ENCODE results near the gene LIG4.

DNA sequence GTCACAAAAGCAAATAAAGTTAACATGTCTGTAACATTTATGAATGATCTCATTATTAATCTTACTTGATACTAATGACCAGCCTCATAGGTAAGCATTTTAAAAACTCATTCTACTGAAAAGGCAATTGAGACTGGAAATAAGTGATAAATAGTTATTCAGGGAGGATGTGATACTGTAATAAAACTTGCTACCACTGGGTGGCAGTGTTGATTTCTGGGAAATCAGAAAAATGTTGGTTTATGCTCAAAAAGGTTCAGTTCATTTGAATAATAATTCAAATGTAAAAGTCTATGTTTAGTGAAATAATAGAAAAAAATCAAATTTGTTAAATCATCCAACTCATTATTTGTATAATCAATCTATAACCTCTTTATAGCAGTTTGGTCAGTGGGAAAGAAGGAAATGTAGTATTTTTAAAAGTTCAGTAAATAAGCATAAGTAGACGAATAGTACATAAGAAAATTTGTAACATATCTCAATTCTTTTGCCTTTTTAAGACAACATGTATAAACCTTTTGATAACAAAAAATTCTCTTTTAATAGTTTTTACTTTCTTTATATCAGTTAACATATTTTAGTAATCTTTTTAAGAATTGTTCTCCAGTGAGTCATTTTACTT is 12.4 kb upstream of the LIG4 start:
- TF ChIP-seq ETV6 (IDR thresholded peaks at IDR 0.05; ENCODE audit: borderline replicate concordance in 1 of 2, low read depth in 2 of 2, low read length in 1 of 2) (no peak), ETV6 (CRISPR knock-in tag; IDR thresholded peaks at IDR 0.05; ENCODE audit: borderline replicate concordance) (no peak), ZNF830 (CRISPR knock-in tag; IDR thresholded peaks at IDR 0.05) (no peak), AFF1 (IDR thresholded peaks at IDR 0.05; ENCODE audit: low read depth in 1 of 2, partially characterized antibody in 2 of 2) (no peak), NBN (IDR thresholded peaks at IDR 0.05; ENCODE audit: low read depth) (no peak), CBX8 (IDR thresholded peaks at IDR 0.05; ENCODE audit: borderline replicate concordance, extremely low read depth, low read depth, low read length, poor library complexity, severe bottlenecking) (no peak), CTCF (IDR thresholded peaks at IDR 0.05 in 2 of 3, conservative IDR thresholded peaks at IDR 0.05 in 1 of 3; ENCODE audit: insufficient read depth in 2 of 3, low read depth in 1 of 3, low read length in 3 of 3) (peak in 2 of 3 experiments; percentile 13 to 58; a peak in 4 of 6 replicates), ZBTB49 (CRISPR knock-in tag; IDR thresholded peaks at IDR 0.05; ENCODE audit: borderline replicate concordance) (no peak), LCOR (CRISPR knock-in tag; IDR thresholded peaks at IDR 0.05) (no peak)
